Measurements from ENCODE around the gene KCNJ12. TPM values are rescaled to one million over a fixed set of nuclear protein-coding genes. Genes with fewer than 3 reads are reported as not detected.
"Not testable (repeated sequence)": the region's sequence is repeated elsewhere in the genome, so short reads cannot be mapped to it uniquely, and the experiment has no call there.

KCNJ12 gene
- total and polyA plus RNA-seq, 3 donors from 2014 or later, result 2.4 to 5.4 (median 2.8) TPM

DNA sequence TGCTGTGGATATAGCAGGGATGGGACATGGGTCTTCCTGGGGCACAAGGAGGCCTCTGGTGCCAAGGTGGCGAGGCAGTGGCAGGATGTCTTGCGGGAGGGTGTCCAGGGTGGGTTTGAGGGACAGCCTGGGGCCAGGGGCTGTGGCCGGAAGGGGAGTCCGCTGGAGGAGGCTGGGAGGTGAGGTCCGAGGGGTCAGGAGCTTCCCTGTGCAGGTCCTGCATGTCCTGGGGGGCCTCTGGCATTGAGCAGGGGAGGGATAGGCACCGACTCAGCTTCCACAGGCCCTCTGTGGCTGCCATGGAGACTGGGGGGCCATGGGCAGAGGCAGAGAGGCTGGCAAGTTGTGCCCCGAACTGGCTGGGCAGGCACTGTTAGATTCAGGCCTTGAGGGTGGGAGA is 38.5 kb downstream of the KCNJ12 start:
- H3K9me3 ChIP-seq; intact Hi-C loops (cut with DNase I; ENCODE audit: low total_unique reads); H3K4me3 ChIP-seq; H3K27ac ChIP-seq; H3K4me1 ChIP-seq; DNase-seq; H3K27me3 ChIP-seq; H3K36me3 ChIP-seq (ENCODE audit: low read depth, missing control alignments): not testable (repeated sequence)
- WGBS, 2 donors, result 70 to 82% methylated on average over 7 of the region's 7 CpGs

- H3K4me3 ChIP-seq; H3K27me3 ChIP-seq; H3K4me1 ChIP-seq; H3K36me3 ChIP-seq (ENCODE audit: low read depth, missing control alignments); H3K9me3 ChIP-seq; H3K27ac ChIP-seq; DNase-seq; intact Hi-C loops (cut with DNase I; ENCODE audit: low total_unique reads): not testable (repeated sequence)
- 91% methylated on average over 14 to 53 of the region's 58 CpGs for WGBS, 2 donors
Observed at GRCh38 chr17:21415166-21415990, 39.2 kb downstream of the KCNJ12 start.

DNA sequence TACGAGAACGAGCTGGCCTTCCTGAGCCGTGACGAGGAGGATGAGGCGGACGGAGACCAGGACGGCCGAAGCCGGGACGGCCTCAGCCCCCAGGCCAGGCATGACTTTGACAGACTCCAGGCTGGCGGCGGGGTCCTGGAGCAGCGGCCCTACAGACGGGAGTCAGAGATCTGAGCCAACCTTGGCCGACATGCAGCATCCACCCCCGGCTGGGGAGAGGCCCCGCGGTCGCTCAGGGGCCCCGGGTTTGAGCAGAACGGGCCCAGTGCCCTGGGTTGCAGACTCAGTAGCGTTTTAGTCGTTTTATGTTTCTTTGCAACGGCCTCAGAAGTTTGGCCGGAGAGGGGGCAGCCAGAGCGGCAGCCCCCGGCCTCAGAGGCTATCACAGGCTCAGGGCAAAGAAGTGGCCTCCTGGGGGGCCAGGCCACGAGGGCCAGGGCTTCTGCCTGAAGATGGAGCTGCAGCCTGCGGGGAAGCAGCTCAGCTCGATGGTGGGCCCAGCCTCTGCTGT is 40.4 kb downstream of the KCNJ12 start:
- H3K9me3 ChIP-seq; H3K27ac ChIP-seq; DNase-seq; H3K27me3 ChIP-seq; intact Hi-C loops (cut with DNase I; ENCODE audit: low total_unique reads); H3K4me1 ChIP-seq; H3K36me3 ChIP-seq (ENCODE audit: low read depth, missing control alignments); H3K4me3 ChIP-seq: not testable (repeated sequence)
- WGBS, 2 donors, result 71 to 80% methylated on average over 16 to 30 of the region's 30 CpGs

DNA sequence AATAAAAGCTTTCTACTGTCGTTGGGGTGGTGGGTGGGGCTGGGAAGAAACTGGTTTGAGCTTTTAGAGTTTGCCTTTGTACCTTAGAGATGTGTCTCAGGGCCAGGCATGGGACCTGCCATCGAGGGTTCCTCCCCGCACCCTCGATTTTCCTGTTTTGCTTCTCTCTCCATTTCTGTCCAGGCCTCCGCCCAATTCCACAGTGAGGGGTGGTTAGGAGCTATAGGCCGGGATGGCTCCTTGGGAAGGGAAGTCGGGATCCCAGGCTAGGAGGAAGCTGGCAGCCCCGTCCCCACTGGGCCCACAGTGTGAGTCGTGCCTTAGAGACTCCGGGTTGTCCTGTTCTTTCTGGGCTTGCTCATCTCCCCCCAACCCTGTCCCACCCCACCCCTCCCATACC is 41.2 kb downstream of the KCNJ12 start:
- H3K4me3 ChIP-seq; H3K27me3 ChIP-seq; H3K36me3 ChIP-seq (ENCODE audit: low read depth, missing control alignments); DNase-seq; intact Hi-C loops (cut with DNase I; ENCODE audit: low total_unique reads); H3K4me1 ChIP-seq; H3K9me3 ChIP-seq; H3K27ac ChIP-seq: not testable (repeated sequence)
- WGBS, 2 donors, result 85 to 87% methylated on average over 10 of the region's 10 CpGs

- no peaks in the 10 kb centered on the region for H3K4me1 ChIP-seq
- TF ChIP-seq CTCF (IDR thresholded peaks at IDR 0.05) (no peak), POLR2A (IDR thresholded peaks at IDR 0.05) (no peak)
- no peak overlapping the region for H3K27ac ChIP-seq
- 90 to 97% methylated on average over 2 to 9 of the region's 9 CpGs for WGBS, 2 donors
- H3K36me3 ChIP-seq (ENCODE audit: low read depth, missing control alignments), result no peaks in the 10 kb centered on the region
- H3K4me3 ChIP-seq, result no peak overlapping the region
- no peaks in the 10 kb centered on the region for H3K9me3 ChIP-seq
- DNase-seq, result no peak
- H3K27me3 ChIP-seq, result no peaks in the 10 kb centered on the region
- intact Hi-C loops (cut with DNase I; ENCODE audit: low total_unique reads), result no loop called here
Observed at GRCh38 chr17:21417921-21418320, 41.8 kb downstream of the KCNJ12 start.

DNA sequence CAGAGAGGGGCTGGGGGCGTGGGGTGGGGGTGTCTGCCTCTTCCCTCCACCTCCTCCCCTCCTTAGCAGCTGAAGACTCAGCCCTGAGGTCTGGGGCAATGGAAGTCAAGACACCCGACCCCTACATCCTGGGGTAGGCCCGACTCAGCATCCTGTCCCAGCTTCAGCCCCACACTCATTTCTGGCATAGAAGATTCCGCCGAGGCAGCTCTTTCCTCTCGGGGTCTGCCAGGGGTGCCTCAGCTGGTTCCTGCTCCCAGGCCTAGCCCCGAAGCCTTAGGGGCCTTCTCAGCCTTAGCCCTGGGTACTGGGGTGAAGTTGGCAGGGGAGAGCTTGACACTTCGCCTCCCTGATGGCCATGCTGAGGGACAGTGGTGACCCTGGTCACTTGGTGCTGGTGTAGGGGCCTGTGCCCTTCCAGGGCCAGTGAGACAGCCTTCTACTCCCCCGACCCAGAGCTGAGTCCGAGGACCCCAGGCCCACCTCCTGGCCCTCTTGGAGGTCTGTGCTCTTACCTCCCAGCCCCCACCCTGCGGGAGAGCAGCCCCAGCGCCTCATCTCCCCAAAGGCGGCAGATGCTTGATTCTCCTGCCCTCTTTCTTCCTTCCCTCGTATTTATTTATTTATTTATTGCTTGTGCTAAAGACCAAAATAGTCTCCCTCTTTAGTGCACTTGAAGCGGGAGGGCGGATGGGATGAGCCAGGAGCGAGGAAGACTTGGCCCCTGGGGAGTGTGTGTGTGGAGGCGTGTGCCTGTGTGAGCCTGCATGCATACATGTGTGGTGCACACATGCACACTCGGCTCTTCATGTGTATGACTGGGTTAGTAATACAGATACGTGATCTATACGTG is 42.5 kb downstream of the KCNJ12 start:
- H3K27me3 ChIP-seq, result no peaks in the 10 kb centered on the region
- no peak overlapping the region for H3K27ac ChIP-seq
- H3K9me3 ChIP-seq, result no peaks in the 10 kb centered on the region
- H3K36me3 ChIP-seq (ENCODE audit: low read depth, missing control alignments), result no peaks in the 10 kb centered on the region
- no peak for TF ChIP-seq CTCF (IDR thresholded peaks at IDR 0.05)
- TF ChIP-seq POLR2A (IDR thresholded peaks at IDR 0.05), result no peak
- no peak overlapping the region for H3K4me3 ChIP-seq
- intact Hi-C loops (cut with DNase I; ENCODE audit: low total_unique reads), result no loop called here
- peaks cover 3% of the 10 kb centered on the region for H3K4me1 ChIP-seq
- 75 to 79% methylated on average over 18 to 21 of the region's 21 CpGs for WGBS, 2 donors
- DNase-seq, result no peak
